ENCODE results near the gene NCKAP1.
"Not testable (repeated sequence)": the region's sequence is repeated elsewhere in the genome, so short reads cannot be mapped to it uniquely, and the experiment has no call there.

NCKAP1 gene, protein sequence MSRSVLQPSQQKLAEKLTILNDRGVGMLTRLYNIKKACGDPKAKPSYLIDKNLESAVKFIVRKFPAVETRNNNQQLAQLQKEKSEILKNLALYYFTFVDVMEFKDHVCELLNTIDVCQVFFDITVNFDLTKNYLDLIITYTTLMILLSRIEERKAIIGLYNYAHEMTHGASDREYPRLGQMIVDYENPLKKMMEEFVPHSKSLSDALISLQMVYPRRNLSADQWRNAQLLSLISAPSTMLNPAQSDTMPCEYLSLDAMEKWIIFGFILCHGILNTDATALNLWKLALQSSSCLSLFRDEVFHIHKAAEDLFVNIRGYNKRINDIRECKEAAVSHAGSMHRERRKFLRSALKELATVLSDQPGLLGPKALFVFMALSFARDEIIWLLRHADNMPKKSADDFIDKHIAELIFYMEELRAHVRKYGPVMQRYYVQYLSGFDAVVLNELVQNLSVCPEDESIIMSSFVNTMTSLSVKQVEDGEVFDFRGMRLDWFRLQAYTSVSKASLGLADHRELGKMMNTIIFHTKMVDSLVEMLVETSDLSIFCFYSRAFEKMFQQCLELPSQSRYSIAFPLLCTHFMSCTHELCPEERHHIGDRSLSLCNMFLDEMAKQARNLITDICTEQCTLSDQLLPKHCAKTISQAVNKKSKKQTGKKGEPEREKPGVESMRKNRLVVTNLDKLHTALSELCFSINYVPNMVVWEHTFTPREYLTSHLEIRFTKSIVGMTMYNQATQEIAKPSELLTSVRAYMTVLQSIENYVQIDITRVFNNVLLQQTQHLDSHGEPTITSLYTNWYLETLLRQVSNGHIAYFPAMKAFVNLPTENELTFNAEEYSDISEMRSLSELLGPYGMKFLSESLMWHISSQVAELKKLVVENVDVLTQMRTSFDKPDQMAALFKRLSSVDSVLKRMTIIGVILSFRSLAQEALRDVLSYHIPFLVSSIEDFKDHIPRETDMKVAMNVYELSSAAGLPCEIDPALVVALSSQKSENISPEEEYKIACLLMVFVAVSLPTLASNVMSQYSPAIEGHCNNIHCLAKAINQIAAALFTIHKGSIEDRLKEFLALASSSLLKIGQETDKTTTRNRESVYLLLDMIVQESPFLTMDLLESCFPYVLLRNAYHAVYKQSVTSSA

DNA sequence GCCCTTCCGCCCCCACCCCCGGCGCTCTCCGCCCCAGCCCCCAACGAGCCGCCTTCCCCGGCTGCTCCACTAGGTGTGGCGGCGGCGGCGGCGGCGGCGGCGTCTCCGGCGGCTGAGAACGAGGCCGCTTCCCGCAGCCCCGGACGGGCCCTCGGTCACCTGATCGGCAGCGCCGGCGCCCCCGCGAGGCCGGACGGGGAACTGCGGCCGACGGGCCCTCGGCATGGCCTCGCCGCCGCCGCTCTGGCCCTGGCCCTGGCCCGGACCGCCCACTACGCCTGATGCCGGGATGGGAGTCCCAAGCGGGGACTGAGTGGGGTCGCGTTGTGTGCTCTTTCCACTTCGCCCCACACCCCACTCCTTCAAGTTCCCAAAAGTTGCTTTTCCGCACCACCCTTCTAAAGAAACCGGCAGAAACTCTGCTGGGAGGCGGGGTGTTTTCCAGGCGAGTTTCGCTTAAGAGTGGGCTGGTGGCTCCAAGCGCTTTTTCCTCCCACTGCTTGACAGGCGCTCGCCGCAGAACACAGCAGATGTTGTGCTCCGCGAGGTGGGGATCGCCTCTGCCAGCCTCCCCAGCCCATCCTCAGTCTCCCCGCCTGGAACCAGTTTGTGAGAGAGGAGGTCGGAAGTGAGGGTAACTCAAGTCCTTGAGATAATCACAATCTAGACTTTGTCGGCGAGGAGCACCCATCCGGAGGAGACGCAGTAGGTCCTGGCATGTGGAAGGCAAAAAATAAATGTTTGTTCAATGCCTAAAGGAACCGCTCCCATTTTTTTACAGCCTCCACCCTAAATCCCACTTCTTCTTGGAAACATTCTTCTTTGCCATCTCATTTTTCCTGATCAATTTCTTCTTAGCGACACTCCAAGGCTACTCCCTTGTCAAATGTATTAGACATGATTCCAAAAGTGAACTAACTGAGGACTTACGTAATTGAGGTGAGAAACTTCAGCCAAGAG is at the start of gene NCKAP1:
Gene NCKAP1, minus strand, starts transcription at position 117 of the 960 bp plus-strand sequence. CDS start 358 bp downstream, outside the sequence.
- DNase-seq, result peak; percentile 82

DNA sequence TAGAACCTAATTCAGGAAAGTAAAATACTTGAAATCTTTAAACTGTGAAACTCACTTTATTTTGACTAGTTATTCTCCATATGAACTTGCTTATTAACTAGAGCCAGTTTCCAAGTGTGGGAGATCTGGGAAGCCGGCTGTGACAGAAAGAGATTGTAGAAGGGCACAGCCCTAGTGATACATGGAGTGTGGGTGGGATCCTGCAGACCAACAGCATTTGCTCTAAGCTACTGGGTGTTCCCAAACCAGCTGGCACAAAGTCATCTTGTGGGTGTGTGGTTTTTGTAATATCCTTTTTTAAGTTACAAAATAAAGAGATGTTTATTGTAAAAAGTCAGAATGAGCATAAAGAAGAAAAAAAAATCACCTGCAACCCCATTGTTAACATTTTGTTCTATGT is 43.7 kb upstream of the NCKAP1 start:
- no peak for DNase-seq

DNA sequence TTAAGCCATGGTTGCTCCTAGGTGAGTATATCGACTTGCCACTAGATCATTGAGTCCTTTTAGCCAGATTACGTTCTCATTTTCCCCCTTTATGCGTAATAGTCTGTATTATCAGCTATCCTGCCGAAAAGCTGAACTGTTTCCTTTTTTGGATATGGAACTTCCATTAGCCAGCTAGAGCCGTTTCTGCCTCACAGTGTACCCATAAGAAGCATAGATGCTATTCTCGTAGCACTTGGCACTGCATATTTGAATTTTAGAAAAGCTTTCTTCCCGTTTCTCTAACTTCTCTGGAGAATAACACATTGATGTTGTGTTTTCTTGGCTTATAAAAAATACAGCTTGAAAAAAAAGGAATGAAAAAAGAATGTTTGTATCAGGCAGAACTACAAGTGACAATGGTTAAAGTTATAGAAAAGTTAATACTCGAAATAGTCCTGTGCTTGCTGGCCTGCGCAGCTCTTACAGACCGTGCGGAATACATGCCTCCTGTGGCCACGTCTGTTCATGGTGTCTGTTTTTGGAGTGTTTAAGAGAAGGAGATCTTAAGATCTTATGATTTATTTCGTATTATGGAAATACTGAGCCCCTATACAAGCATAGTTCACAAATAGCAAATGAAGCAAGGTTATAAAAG is 41.0 kb upstream of the NCKAP1 start:
- no peak for DNase-seq

DNA sequence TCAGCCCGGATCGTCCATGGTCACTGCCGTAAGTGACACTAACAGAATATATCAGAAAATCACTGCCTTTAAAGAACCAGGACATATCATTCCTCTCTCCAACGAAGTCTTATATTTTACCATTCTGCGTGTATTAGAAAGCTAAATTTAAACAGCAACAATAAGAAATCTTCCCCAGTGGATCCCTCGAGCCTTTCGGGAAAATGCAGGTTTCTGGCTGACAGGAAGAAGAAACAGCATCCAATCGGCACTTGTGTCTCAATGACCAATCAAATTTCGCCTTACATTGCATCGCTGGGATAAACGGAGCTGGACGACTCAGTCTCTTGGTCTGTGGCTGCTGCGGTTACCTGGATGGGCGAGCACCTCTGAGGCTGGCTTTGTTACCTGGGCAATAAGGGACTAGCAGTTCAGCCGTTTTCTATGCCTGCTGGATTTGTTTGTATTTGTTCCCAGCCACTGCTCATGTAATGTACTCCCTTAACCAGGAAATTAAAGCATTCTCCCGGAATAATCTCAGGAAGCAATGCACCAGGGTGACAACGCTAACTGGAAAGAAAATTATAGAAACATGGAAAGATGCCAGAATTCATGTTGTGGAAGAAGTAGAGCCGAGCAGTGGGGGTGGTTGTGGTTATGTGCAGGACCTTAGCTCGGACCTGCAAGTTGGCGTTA is 40.3 kb upstream of the NCKAP1 start, which contains the start of gene DUSP19:
Gene DUSP19, plus strand, starts transcription at position 284 of the 675 bp plus-strand sequence. Its CDS starts 187 bp downstream, at position 471.
- peak; percentile 23 for DNase-seq

DNA sequence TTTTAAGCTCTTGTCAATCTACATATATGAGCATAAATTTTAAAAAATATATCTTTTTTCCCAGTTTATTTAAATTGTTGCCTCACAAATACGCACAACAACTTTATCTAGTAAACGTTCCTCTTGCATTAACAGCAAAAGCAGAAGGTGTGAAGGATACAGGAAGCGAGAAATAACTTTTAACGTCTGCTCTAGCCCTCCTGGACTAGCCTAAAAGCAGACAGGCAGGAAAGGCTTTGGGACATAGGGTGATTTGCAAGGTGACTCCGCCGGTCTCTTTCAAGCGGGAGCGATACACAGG is 39.9 kb upstream of the NCKAP1 start:
- no peak for DNase-seq

DNA sequence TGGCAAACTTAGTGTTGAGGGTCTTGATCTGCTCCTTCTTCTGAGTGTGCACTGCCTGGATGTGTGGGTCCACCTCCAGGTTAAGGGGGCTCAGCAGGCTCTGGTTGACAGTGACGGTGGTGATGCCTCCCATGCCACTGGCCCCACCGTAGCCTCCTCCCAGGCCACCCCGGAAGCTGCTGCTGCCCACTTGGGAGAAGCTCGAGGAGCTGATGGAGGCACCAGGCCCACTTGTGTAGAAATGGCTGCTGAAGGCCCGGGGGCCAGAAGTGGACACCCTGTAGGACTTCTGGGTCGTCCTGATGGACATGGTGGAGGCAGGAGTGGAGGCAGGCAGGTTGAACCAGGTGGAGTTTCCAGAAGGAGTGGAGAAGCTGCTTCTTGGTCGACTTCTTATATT is 33.9 kb upstream of the NCKAP1 start:
- DNase-seq, result no peak

DNA sequence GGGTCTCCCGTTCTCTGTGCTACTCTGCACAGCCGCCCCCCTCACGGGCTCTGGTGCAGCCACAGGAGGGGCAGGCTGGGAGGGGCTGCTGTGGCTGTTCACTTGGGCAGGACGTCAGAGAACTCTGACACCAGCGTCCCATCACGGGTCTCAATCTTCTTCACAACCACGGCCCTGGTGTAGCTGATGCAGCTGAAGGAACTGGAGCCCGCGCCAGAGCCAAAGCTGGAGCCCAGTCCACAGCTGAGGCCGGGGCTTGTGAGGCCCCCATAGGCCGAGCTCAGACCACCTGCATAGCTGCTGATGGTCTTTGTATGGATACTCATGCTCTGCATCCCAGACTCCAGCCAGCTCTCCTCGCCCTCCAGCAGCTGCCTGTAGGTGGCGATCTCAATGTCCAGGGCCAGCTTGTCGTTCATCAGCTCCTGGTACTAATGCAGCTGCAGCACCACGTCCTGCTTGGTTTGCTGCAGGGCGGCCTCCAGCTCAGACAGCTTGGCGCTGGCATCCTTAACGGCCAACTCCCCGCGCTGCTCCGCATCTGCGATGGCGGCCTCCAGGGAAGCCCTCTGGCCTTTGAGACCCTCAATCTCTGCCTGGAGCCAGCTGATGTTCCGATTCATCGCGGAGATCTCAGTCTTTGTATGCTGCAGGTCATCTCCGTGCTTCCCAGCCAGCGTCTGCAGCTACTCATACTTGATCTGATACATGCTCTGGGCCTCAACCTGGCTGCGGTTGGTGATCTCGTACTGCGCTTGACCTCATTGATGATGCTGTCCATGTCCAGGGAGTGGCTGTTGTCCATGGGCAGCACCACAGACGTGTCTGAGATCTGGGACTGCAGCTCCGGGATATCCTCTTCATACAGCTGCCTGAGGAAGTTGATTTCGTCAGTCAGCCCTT is 32.9 kb upstream of the NCKAP1 start:
- DNase-seq, result no peak

DNA sequence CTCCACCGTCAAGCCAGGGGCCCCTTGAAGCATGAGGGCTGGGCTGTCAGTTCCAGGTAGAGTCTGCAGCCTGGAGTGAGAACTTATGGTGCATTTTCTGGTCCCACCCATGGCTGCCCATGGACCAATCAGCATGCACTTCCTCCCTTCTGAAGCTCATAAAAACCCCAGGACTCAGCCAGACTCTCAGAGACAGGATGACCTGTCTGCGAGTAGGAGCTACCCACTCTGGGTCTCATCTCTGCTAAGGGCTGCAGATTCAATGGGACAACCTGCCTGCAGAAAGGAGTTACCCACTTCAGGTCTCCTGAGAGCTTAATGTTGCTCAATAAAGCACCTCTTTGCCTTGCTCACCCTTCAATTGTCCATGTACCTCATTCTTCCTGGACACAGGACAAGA is 30.9 kb upstream of the NCKAP1 start:
- DNase-seq, result no peak

DNA sequence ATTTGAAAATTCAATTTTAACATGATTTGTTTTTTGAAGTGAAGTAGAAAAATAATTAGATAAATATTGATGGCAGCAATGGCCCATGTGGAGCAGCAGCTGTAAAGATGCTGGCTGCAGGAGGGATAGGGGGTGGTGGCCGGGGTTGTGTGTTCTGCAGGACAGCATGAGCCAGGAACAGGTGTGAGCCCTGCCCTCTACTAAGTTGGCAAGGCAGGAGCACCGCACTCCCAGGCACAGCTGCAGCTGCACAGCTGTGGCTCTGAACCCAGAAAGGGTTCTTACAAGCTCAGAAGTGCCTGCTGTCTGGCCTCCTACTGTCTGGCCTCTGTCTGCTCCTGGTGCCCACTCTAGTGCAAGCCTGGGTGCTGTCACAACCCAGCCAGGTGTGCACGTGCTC is 30.3 kb upstream of the NCKAP1 start:
- DNase-seq, result no peak

DNA sequence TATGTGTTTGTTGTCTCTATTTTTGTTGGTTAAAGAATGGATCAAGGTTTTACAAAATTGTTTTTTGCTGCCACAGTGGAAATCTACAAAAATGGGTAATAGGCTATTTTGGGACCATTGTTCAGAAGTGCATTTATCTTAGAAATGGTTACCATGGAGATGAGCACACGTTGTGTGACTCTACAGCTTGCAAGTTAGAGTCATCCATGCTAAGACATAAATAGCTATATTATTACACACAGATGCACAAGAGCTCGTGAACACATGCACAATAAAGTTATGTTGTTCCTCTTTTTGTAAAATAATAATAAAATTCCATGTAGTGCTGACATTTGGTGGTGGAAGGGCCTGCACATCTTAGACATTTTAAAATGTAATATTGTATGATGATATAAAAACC is 24.8 kb upstream of the NCKAP1 start:
- no peak for DNase-seq

DNA sequence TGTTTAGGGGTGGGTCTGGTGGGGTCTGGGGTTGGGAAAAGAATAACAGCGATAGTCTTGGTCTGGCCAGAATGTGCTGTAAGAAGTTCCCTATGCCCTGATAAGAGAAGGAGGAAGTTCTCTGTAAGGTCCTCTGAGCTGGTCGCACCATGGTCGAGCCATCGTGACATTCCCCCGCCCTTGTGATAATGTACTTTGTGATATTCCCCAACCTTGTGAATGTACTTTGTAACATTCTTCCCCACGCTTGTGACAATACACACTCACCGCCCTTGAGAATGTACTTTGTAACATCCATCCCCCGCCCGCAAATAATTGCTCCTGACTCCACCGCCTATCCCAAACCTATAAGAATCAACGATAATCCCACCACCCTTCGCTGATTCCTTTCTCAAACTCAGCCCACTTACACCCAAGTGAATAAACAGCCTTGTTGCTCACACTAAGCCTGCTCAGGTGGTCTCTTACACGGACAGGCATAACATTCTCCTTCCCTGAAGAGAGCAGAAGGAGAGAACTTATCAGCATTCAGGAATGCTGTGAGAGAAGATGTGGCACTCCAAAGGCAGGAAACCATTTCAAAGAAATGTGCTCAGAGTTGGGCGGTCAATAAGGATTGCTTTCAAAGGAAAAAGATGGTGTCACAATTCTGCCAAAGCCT is 22.4 kb upstream of the NCKAP1 start:
- no peak for DNase-seq

DNA sequence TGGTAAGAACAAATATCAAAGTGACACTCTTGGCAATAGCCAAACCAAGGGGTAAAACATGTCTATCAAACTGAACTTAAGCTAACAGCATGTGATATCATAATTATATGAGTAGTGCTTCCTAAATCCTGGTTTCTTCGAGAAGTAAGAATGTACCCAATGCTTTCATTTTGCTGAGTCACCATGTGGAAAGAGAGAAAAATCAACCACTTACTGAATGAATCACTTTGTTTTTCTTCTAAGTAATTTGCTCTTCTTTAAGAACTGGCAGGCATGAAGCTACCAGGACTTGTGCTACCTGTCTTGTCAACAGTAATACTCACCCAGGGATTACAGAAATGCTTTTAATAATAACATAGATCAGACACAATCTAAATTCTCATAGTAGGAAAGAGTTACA is 21.3 kb upstream of the NCKAP1 start:
- no peak for DNase-seq

DNA sequence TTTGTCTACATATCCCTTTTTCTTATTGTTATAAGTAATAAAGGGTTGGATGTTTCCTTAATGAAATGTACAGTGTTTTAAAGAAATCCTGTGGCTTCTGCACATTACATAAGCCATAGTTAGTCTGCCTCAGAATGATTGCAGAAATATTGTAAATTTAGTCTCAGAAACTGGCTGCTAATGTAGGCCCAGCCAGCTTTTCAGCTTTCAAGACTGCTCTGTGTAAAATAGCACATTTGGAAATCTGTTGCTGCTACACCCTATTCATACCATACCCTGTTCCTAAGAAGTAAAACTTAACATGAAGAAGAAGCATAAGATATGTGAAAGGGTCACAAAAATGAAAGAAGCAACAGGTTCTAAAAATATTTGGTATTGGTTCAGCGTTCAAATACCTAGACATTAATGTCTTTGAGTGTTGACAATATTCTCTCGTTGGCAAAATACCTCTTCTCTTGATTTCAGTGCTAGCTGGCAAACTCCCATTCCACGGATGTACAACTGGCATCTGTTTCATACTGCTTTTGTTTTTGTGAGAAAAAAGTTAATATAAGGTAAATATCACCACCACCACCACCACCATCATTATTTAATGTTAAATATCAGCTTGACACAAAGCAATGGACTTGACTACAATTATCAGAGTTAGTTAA is 19.2 kb upstream of the NCKAP1 start:
- DNase-seq, result no peak

DNA sequence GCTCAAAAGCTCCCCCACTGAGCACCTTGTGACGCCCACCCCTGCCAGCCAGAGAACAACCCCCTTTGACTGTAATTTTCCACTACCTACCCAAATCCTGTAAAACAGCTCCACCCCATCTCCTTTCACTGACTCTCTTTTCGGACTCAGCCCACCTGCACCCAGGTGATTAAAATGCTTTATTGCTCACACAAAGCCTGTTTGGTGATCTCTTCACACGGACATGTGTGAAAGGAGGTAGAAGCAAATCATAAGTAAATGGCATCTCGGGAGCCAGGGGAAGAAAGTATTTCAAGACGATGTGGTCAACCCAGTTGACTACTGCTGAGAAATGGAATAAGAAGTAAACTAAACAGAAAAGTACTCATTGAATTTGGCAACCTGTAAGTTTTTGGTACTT is 11.2 kb upstream of the NCKAP1 start:
- no peak for DNase-seq

DNA sequence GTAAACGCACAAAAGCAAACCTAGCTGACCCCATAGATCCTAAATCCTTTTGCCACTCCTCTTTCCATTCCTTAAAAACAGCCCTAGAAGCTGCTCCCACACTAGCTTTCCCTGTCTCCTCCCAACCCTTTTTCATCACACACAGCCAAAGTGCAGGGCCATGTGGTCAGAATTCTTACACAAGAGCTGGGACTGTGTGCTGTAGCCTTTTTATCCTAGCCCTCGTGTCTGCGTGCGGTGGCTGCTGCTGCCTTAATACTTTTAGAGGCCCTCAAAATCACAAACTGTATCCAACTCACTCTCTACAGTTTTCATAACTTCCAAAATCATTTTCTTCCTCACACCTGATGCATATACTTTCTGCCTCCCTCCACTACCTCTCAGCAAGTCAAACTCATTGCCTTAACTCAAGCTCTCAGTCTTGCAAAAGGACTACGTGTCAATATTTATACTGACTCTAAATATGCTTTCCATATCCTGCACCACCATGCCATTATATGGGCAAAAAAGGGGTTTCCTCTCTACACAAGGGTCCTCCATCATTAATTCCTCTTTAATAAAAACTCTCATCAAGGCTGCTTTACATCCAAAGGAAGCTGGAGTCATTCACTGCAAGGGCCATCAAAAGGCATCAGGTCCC is 9.3 kb upstream of the NCKAP1 start:
- DNase-seq, result not testable (repeated sequence)

DNA sequence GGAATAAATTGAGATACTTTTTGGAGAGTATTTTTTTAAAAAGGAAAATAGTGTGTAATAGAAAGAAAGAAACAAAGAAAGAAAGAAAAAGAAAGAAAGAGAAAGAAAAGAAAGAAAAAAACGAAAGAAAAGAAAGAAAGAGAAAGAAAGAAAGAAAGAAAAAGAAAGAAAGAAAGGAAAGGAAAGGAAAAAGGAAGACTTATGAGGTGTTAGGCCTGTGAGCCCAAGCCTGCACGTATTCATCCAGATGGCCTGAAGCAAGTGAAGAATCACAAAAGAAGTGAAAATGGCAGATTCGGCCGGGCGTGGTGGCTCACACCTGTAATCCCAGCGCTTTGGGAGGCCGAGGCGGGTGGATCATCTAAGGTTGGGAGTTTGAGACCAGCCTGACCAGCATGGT is 5.3 kb upstream of the NCKAP1 start:
- DNase-seq, result not testable (repeated sequence)

DNA sequence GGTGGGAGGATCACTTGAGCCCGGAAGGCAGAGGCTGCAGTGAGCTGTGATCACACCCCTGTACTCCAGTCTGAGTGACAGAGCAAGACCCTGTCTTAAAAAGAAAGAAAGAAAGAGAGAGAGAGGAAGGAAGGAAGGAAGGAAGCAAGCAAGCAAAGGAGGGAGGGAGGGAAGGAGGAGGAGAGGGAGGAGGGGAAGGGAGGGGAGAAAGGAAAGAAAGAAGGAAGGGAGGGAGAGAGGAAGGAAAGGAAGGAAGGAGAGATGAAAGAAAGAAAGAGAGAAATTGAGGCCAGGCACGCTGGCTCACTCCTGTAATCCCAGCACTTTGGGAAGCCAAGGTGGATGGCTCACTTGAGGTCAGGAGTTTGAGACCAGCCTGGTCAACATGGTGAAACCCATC is 2.3 kb upstream of the NCKAP1 start:
- no peak for DNase-seq

DNA sequence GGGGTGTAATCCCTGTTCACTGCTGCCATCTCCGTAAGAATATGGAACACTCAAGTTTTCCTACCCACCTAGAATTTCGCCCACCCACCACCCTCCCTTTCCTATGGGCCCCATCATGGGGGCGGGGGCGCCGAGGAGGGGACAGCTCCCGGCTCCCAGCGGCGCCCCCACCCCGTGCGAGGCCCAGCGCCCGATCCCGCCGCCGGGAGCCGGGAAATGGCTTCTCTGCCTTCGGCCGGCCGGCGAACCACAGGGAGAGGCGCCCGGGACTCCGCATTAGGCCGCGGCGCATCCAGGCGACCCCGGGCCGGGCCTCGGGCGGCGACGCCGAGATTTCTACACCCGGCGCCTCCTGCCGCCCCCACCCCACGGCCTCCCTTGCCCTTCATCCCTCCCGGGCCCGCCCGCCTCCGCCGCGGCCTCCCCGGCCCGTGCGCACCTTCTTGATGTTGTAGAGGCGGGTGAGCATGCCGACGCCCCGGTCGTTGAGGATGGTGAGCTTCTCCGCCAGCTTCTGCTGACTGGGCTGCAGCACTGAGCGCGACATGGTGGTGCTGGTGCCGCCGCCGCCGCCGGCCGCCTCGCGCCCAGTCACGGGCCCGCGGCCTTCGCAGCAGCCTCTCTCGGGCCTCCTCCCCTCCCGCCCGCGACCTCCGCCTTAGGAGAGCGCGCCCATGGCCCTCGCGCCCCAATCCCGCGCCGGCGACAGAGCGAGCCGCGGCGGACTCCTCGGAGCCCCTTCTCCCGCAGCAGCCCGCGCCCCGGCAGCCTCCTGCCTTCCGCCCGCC is 510 bp downstream of the NCKAP1 start:
- peak; percentile 40 for DNase-seq

Data from GOT3 (cell line).